ENCODE measurements around the gene FNDC10.
"Not testable (repeated sequence)": the region's sequence is repeated elsewhere in the genome, so short reads cannot be mapped to it uniquely, and the experiment has no call there.

The FNDC10 gene

GRCh38 chr1:1563688-1564087, 36.2 kb downstream of the FNDC10 start:
- no peak for DNase-seq

GRCh38 chr1:1562556-1563195, 37.3 kb downstream of the FNDC10 start:
- no peak for DNase-seq

GRCh38 chr1:1561801-1562470, 38.0 kb downstream of the FNDC10 start:
- no peak for DNase-seq

GRCh38 chr1:1560178-1560577, 39.8 kb downstream of the FNDC10 start:
- DNase-seq, result no peak

GRCh38 chr1:1559066-1559465, 40.9 kb downstream of the FNDC10 start:
- no peak for DNase-seq

- no peak for DNase-seq
Measured at GRCh38 chr1:1558591-1558990, 41.3 kb downstream of the FNDC10 start.

GRCh38 chr1:1557688-1558087, 42.2 kb downstream of the FNDC10 start:
- not testable (repeated sequence) for DNase-seq

- DNase-seq, result not testable (repeated sequence)
Measured at GRCh38 chr1:1556961-1557360, 43.0 kb downstream of the FNDC10 start.

GRCh38 chr1:1556505-1556904, 43.4 kb downstream of the FNDC10 start:
- DNase-seq, result no peak

- no peak for DNase-seq
Measured at GRCh38 chr1:1554926-1555915, 44.7 kb downstream of the FNDC10 start.

- DNase-seq, result no peak
Measured at GRCh38 chr1:1554550-1554925, 45.4 kb downstream of the FNDC10 start.

GRCh38 chr1:1553821-1554494, 46.0 kb downstream of the FNDC10 start:
- DNase-seq, result no peak

GRCh38 chr1:1552263-1552639, 47.7 kb downstream of the FNDC10 start:
- DNase-seq, result no peak

- DNase-seq, result no peak
Measured at GRCh38 chr1:1551524-1552262, 48.2 kb downstream of the FNDC10 start.

GRCh38 chr1:1550591-1551432, 49.1 kb downstream of the FNDC10 start:
- no peak for DNase-seq

GRCh38 chr1:1550087-1550486, 49.8 kb downstream of the FNDC10 start:
- no peak for DNase-seq

GRCh38 chr1:1548591-1548990, 51.3 kb downstream of the FNDC10 start:
- no peak for DNase-seq

Measured in DMS153 (cell line).